ENCODE results near the gene KLHL29.

- TF ChIP-seq CTCF (IDR thresholded peaks at IDR 0.05) = no peak
- TF ChIP-seq POLR2A (IDR thresholded peaks at IDR 0.05) = no peak
Observed at GRCh38 chr2:23545396-23545795, 160.4 kb downstream of the KLHL29 start.
